Mesothelial cell of epicardium (in vitro differentiated cells): Measurements from ENCODE around the gene S100A5. TPM values are rescaled to one million over a fixed set of nuclear protein-coding genes. Genes with fewer than 3 reads are reported as not detected.
"Not testable (repeated sequence)": the region's sequence is repeated elsewhere in the genome, so short reads cannot be mapped to it uniquely, and the experiment has no call there.

Source experiments
- DNase-seq, 2 experiments: peaks; one replicate each; pipeline ENCODE4 v3.0.0; 2021; ENCODE audit warnings: low spot score in 2 of 2; ENCODE audit not compliant: unreplicated experiment in 2 of 2
- H3K27ac Mint-ChIP-seq: 2 replicates; pipeline ENCODE4 v1.8.0; 2021; ENCODE audit warnings: mixed read lengths
- H3K27me3 Mint-ChIP-seq: 2 replicates; pipeline ENCODE4 v1.8.0; 2021; ENCODE audit warnings: low read depth, mixed read lengths
- H3K36me3 Mint-ChIP-seq: 2 replicates; pipeline ENCODE4 v1.8.0; 2021; ENCODE audit warnings: mixed read lengths
- H3K4me1 Mint-ChIP-seq: 2 replicates; pipeline ENCODE4 v1.8.0; 2021; ENCODE audit warnings: mixed read lengths
- H3K4me3 Mint-ChIP-seq: 2 replicates; pipeline ENCODE4 v1.8.0; 2021; ENCODE audit warnings: mild to moderate bottlenecking, moderate library complexity, mixed read lengths
- H3K9me3 Mint-ChIP-seq: 2 replicates; pipeline ENCODE4 v1.8.0; 2021; ENCODE audit warnings: mixed read lengths
- CTCF ChIP-seq: fragments of 200-600 bp; sonication (generic); IDR thresholded peaks from one replicate; pipeline ENCODE4 v1.5.0; 2021; ENCODE audit warnings: antibody characterized with exemption; ENCODE audit not compliant: unreplicated experiment
- total RNA-seq: library from RNA; stranded (reverse); gene quantifications from 3 replicates; pipeline ENCODE4 v1.2.1, GENCODE V29; 2021

S100A5 gene
- total RNA-seq, 1 donor from 2014 or later: not detected

DNA sequence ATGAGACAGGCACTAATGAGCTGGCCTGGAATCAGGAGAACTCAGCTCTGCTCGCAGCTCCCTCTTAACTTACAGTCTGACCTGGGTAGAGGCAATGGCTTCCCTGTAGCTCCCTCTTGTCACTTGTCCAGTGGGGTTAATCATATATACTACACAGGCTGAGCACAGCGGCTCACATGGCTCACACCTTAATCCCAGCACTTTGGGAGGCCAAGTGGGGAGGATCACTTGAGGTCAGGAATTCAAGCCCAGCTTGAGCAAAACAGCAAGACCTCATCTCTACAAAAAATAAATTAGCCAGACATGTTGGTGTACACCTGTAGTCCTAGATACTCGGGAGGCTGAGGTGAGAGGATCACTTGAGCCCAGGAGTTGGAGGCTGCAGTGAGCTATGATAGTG lies 9.1 kb downstream of the S100A5 start:
- Mint-ChIP-seq H3K27me3 (no peaks in the 10 kb centered on the region), H3K36me3 (no peaks in the 10 kb centered on the region), H3K27ac (no peak overlapping the region), H3K9me3 (no peaks in the 10 kb centered on the region), H3K4me3 (no peak overlapping the region), H3K4me1 (peaks cover 36% of the 10 kb centered on the region)
- no peak for TF ChIP-seq CTCF
- no peak for DNase-seq

DNA sequence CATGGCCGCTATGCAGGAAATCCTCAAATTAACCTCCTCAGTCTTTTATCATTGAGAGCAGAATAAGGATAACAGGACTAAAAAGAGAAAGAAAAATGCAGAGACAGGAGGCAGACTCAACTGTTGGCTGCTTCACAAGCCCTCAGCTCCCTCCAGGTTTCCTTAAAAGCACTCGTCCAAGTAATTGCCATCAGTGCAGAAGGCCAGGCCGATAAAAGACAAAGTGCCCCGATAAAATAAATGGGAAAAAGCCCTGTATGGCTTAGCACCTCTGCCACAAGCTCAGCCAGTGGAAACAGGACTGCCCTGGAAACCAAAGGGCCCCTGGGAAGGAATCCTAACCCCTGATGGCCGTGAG lies 13.1 kb downstream of the S100A5 start:
- Mint-ChIP-seq H3K27ac (peak overlapping the region; percentile 40), H3K4me3 (no peak overlapping the region), H3K36me3 (no peaks in the 10 kb centered on the region), H3K27me3 (no peaks in the 10 kb centered on the region), H3K9me3 (no peaks in the 10 kb centered on the region), H3K4me1 (peaks cover 39% of the 10 kb centered on the region)
- no peak for DNase-seq
- TF ChIP-seq CTCF: no peak

GRCh38 chr1:153527023-153527682 lies 13.6 kb downstream of the S100A5 start:
- no peak for DNase-seq
- H3K27me3 Mint-ChIP-seq: no peaks in the 10 kb centered on the region
- H3K4me1 Mint-ChIP-seq: peaks cover 34% of the 10 kb centered on the region
- peak overlapping the region; percentile 90 for H3K27ac Mint-ChIP-seq
- no peaks in the 10 kb centered on the region for H3K9me3 Mint-ChIP-seq
- H3K4me3 Mint-ChIP-seq: no peak overlapping the region
- no peaks in the 10 kb centered on the region for H3K36me3 Mint-ChIP-seq
- TF ChIP-seq CTCF: no peak

- H3K9me3 Mint-ChIP-seq: no peaks in the 10 kb centered on the region
- no peak for DNase-seq
- H3K27ac Mint-ChIP-seq: peak overlapping the region; percentile 90
- no peak for TF ChIP-seq CTCF
- no peaks in the 10 kb centered on the region for H3K27me3 Mint-ChIP-seq
- no peak overlapping the region for H3K4me3 Mint-ChIP-seq
- no peaks in the 10 kb centered on the region for H3K36me3 Mint-ChIP-seq
- peaks cover 35% of the 10 kb centered on the region for H3K4me1 Mint-ChIP-seq
Measured at GRCh38 chr1:153526132-153526543, 14.6 kb downstream of the S100A5 start.

GRCh38 chr1:153525088-153525728 lies 15.5 kb downstream of the S100A5 start:
- Mint-ChIP-seq H3K4me3 (no peak overlapping the region), H3K27me3 (no peaks in the 10 kb centered on the region), H3K4me1 (peaks cover 45% of the 10 kb centered on the region), H3K36me3 (no peaks in the 10 kb centered on the region), H3K9me3 (no peaks in the 10 kb centered on the region), H3K27ac (peak overlapping the region; percentile 90)
- no peak for DNase-seq
- TF ChIP-seq CTCF: no peak

GRCh38 chr1:153522353-153523048 lies 18.2 kb downstream of the S100A5 start:
- not testable (repeated sequence) for H3K27me3 Mint-ChIP-seq, H3K9me3 Mint-ChIP-seq, H3K36me3 Mint-ChIP-seq, H3K4me3 Mint-ChIP-seq, DNase-seq
- Mint-ChIP-seq H3K27ac (peak overlapping the region; percentile 77), H3K4me1 (peaks cover 55% of the 10 kb centered on the region)

DNA sequence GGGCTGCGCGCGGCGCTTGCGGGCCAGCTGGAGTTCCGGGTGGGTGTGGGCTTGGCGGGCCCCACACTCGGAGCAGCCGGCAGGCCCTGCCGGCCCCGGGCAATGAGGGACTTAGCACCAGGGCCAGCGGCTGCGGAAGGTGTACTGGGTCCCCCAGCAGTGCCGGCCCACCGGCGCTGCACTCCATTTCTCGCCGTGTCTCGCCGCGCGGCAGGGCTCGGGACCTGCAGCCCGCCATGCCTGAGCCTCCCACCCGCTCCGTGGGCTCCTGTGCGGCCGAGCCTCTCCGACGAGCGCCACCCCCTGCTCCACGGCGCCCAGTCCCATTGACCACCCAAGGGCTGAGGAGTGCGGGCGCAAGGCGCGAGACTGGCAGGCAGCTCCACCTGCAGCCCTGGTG lies 18.9 kb downstream of the S100A5 start:
- DNase-seq, H3K9me3 Mint-ChIP-seq: not testable (repeated sequence)

More for the DNA sequence above, 18.9 kb downstream of the S100A5 start:
- H3K4me3 Mint-ChIP-seq, H3K27me3 Mint-ChIP-seq, H3K36me3 Mint-ChIP-seq, H3K27ac Mint-ChIP-seq: not testable (repeated sequence)
- H3K4me1 Mint-ChIP-seq: peaks cover 53% of the 10 kb centered on the region
